Ishikawa (cell line): Measurements from ENCODE around the gene BACH2.

Experiments
- CEBPB ChIP-seq: IDR thresholded peaks from 2 replicates; pipeline ENCODE4 v1.6.1; 2012
- CREB1 ChIP-seq: IDR thresholded peaks from 2 replicates; pipeline ENCODE4 v1.6.1; 2012; ENCODE audit warnings: low read depth
- EGR1 ChIP-seq: IDR thresholded peaks from 2 replicates; pipeline ENCODE4 v1.6.1; 2012
- EP300 ChIP-seq: IDR thresholded peaks from 2 replicates; pipeline ENCODE4 v1.6.1; 2012; ENCODE audit warnings: borderline replicate concordance
- FOXM1 ChIP-seq: IDR thresholded peaks from 2 replicates; pipeline ENCODE4 v1.6.1; 2012; ENCODE audit warnings: low read depth, borderline replicate concordance
- NFIC ChIP-seq: IDR thresholded peaks from 2 replicates; pipeline ENCODE4 v1.6.1; 2012
- RAD21 ChIP-seq: IDR thresholded peaks from 2 replicates; pipeline ENCODE4 v1.6.1; 2012; ENCODE audit warnings: low read depth
- TAF1 ChIP-seq: IDR thresholded peaks from 2 replicates; pipeline ENCODE4 v1.6.1; 2012; ENCODE audit warnings: low read depth, mild to moderate bottlenecking
- TCF12 ChIP-seq: IDR thresholded peaks from 2 replicates; pipeline ENCODE4 v1.6.1; 2012; ENCODE audit warnings: low read depth
- TEAD4 ChIP-seq: IDR thresholded peaks from 2 replicates; pipeline ENCODE4 v1.6.1; 2012
- USF1 ChIP-seq: IDR thresholded peaks from 2 replicates; pipeline ENCODE4 v1.6.1; 2012
- YY1 ChIP-seq: IDR thresholded peaks from 2 replicates; pipeline ENCODE4 v1.6.1; 2012; ENCODE audit warnings: low read depth
- ZBTB7A ChIP-seq: IDR thresholded peaks from 2 replicates; pipeline ENCODE4 v1.6.1; 2012; ENCODE audit warnings: low read depth
- TF ChIP-seq, protein P1 (sequence below): IDR thresholded peaks from 2 replicates; pipeline ENCODE4 v1.6.1; 2012
- TF ChIP-seq, protein P2 (sequence below): IDR thresholded peaks from 2 replicates; pipeline ENCODE4 v1.6.1; 2012; ENCODE audit warnings: low read depth, mild to moderate bottlenecking

Gene BACH2

DNA sequence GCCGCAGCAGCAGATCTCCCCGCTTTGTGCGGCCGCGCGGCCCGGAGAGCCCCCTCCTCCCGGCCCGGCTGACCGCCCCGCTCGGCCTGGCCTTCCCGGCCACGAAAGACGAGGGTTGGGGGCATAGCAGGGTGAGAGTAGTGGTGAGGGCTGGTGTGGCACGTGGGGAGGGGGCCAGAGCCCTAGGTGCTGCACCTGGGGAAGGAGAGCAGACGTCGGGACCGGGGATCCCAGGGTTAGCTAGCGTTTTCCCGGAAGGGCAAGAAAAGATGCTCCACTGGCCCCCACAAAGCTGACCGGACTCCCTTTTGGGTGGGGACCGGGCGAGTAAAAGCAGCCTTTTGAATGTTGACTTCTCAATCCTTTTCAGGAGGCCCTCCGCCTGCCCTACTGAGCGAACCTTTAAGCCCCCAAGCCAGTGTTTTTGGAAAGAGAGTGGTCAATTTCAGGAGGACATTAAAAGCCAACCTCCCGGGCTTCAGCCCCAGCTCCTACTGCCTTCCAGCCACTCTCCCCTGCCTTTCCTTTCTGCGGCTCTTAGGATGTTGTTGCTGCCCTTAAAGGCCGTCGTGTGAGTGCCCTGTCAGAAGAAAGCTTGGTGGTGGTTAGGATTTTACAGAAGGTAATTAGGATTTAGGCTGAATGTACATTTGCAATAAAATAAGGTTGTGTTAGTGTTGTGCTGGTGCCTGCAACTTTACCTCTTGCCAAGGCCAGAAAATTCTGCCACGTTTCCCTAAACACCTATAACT lies 648 bp upstream of the BACH2 start:
- TF ChIP-seq YY1 (no peak), CEBPB (no peak), CREB1 (no peak), EP300 (no peak)
- TF ChIP-seq, protein P1, sequence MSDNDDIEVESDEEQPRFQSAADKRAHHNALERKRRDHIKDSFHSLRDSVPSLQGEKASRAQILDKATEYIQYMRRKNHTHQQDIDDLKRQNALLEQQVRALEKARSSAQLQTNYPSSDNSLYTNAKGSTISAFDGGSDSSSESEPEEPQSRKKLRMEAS: no peak

- TF ChIP-seq ZBTB7A (peak; percentile 30; the same call in 1 of the 2 replicates), FOXM1 (no peak), TEAD4 (no peak)
- TF ChIP-seq, protein P1: peak; percentile 73
These were observed 746 bp downstream of the BACH2 start for GRCh38 chr6:90295854-90296340.

- peak; percentile 17; the same call in 1 of the 2 replicates for TF ChIP-seq RAD21
- TF ChIP-seq EGR1: no peak
- TF ChIP-seq ZBTB7A: 0 out of 2 replicates have a peak, but pooled peaks have one; percentile 20
These were observed 1.4 kb downstream of the BACH2 start for GRCh38 chr6:90294989-90295853.

GRCh38 chr6:90294614-90294988 lies 2.0 kb downstream of the BACH2 start:
- no peak for TF ChIP-seq RAD21
- no peak for TF ChIP-seq TCF12
- TF ChIP-seq CEBPB: no peak
- TF ChIP-seq ZBTB7A: no peak
- no peak for TF ChIP-seq CREB1
- TF ChIP-seq, protein P2, sequence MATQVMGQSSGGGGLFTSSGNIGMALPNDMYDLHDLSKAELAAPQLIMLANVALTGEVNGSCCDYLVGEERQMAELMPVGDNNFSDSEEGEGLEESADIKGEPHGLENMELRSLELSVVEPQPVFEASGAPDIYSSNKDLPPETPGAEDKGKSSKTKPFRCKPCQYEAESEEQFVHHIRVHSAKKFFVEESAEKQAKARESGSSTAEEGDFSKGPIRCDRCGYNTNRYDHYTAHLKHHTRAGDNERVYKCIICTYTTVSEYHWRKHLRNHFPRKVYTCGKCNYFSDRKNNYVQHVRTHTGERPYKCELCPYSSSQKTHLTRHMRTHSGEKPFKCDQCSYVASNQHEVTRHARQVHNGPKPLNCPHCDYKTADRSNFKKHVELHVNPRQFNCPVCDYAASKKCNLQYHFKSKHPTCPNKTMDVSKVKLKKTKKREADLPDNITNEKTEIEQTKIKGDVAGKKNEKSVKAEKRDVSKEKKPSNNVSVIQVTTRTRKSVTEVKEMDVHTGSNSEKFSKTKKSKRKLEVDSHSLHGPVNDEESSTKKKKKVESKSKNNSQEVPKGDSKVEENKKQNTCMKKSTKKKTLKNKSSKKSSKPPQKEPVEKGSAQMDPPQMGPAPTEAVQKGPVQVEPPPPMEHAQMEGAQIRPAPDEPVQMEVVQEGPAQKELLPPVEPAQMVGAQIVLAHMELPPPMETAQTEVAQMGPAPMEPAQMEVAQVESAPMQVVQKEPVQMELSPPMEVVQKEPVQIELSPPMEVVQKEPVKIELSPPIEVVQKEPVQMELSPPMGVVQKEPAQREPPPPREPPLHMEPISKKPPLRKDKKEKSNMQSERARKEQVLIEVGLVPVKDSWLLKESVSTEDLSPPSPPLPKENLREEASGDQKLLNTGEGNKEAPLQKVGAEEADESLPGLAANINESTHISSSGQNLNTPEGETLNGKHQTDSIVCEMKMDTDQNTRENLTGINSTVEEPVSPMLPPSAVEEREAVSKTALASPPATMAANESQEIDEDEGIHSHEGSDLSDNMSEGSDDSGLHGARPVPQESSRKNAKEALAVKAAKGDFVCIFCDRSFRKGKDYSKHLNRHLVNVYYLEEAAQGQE: no peak
- TF ChIP-seq EP300: no peak
- no peak for TF ChIP-seq EGR1
- TF ChIP-seq, protein P1: no peak
- no peak for TF ChIP-seq TEAD4
- TF ChIP-seq YY1: no peak
- TF ChIP-seq FOXM1: no peak
- no peak for TF ChIP-seq NFIC
- TF ChIP-seq USF1: no peak
- TF ChIP-seq TAF1: no peak

DNA sequence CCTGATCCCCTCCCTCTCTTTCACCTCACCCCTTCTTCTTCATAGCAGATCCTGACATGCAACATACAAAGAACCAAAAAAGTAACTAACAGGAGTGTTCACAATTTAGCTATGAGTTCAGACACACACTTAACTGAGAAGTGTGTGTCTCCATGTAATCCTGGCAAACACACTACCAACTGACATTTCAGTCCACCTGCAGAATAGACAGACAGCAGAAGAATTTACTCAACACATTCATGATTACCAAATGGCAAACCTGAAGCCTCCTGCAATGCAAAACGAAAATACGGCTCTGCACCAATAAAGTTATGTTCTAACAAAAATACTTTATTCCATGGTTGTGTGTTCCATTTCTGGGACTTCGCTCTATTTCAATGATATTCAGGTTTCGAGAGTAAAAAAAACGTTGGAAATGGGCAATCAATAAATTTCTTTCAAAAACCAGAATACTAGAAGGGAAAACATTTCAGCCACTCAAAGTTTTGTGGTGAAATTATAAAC lies 2.6 kb downstream of the BACH2 start:
- no peak for TF ChIP-seq TAF1
- no peak for TF ChIP-seq TCF12
- no peak for TF ChIP-seq ZBTB7A
- no peak for TF ChIP-seq RAD21
- no peak for TF ChIP-seq TEAD4
- TF ChIP-seq, protein P1: no peak
- TF ChIP-seq NFIC: no peak
- no peak for TF ChIP-seq CREB1
- no peak for TF ChIP-seq CEBPB

DNA sequence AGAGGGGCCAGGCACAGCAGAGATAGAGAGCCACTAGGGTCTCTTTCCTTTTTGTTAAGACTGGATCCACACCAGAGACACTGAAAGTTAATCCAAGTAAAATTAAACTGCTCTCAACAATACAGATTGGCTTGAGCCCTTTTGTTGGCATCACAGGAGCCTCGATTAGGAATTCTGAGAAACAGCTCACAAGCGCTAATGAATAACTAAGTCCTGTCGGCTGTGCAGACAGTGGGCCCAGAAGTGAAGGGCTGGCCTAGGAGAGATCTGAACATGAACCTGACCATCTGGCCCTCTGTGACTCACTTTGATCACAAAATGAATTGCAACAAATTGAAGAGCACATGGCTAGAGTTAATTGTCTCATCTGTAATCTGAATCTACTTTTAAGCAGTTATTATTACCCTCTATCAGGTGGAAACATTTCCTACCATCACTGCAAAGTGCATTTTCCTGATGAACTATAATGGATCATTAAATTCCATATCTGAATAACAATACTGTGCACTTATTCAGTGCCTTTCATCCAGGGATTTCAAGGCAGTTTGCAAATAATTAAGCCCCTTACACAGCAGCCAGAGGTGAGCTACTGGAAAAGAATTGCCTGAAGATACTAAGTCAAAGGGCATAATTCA lies 3.2 kb downstream of the BACH2 start:
- no peak for TF ChIP-seq YY1
- TF ChIP-seq TAF1: no peak
- TF ChIP-seq USF1: no peak
- no peak for TF ChIP-seq TCF12

DNA sequence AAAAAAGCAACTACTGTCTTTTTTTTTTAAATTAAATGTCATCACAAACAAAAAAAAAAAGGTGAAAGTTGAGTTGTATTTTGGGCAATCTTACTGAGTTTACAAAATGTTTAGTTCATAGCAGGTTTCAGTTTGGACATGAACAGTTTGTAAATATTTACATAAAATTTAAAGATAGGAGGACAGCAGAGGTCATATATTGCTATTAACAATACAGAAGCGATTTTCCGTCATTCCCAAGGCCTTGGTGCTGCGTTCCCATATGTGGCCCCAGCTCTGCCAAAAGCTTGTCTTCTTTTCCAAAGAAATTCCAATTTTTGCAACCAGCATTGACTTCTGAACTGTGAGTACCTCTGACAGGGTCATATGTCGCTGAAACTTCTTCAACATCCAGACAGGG lies 5.1 kb downstream of the BACH2 start:
- TF ChIP-seq ZBTB7A: no peak
- no peak for TF ChIP-seq TCF12
- TF ChIP-seq EP300: no peak
- no peak for TF ChIP-seq USF1
- TF ChIP-seq, protein P1: no peak
- no peak for TF ChIP-seq YY1
- TF ChIP-seq NFIC: no peak
- TF ChIP-seq, protein P2: no peak
- TF ChIP-seq TEAD4: no peak
- TF ChIP-seq CEBPB: no peak
- no peak for TF ChIP-seq TAF1
- TF ChIP-seq FOXM1: no peak
